Dedifferentiated amniotic fluid mesenchymal stem cell (primary cell): ENCODE results near the gene UXS1.
A peak's percentile ranks its signal among the peaks of the same experiment; 100 is the strongest.

ENCODE experiments used
- DNase-seq: peaks from one replicate; pipeline ENCODE4 v3.0.0-alpha.2; 2016; ENCODE audit errors: extremely low spot score

The UXS1 gene

GRCh38 chr2:106053116-106053515 lies 141.0 kb downstream of the UXS1 start:
- peak; percentile 59 for DNase-seq

- no peak for DNase-seq
Measured at GRCh38 chr2:106044859-106045258, 149.2 kb downstream of the UXS1 start.

- no peak for DNase-seq
Measured at GRCh38 chr2:106044021-106044420, 150.1 kb downstream of the UXS1 start.
